Measurements from ENCODE around the gene CHN2.

Gene CHN2

GRCh38 chr7:29196971-29197595, 2.5 kb downstream of the CHN2 start:
- Histone ChIP-seq H2AFZ (no peak overlapping the region), H3K36me3 (ENCODE audit: control insufficient read depth, insufficient read depth, low read length) (no peaks in the 10 kb centered on the region), H3K9me3 (ENCODE audit: control insufficient read depth, low read length) (no peaks in the 10 kb centered on the region), H3K27me3 (ENCODE audit: control insufficient read depth, insufficient read depth, low read length) (no peaks in the 10 kb centered on the region), H3K9ac (no peak overlapping the region), H3K4me2 (ENCODE audit: low read length) (no peak overlapping the region), H3K27ac (no peak overlapping the region), H3K79me2 (no peaks in the 10 kb centered on the region), H3K4me1 (no peaks in the 10 kb centered on the region), H3K4me3 (ENCODE audit: low read depth, low read length) (no peak overlapping the region)
- TF ChIP-seq, protein P1, sequence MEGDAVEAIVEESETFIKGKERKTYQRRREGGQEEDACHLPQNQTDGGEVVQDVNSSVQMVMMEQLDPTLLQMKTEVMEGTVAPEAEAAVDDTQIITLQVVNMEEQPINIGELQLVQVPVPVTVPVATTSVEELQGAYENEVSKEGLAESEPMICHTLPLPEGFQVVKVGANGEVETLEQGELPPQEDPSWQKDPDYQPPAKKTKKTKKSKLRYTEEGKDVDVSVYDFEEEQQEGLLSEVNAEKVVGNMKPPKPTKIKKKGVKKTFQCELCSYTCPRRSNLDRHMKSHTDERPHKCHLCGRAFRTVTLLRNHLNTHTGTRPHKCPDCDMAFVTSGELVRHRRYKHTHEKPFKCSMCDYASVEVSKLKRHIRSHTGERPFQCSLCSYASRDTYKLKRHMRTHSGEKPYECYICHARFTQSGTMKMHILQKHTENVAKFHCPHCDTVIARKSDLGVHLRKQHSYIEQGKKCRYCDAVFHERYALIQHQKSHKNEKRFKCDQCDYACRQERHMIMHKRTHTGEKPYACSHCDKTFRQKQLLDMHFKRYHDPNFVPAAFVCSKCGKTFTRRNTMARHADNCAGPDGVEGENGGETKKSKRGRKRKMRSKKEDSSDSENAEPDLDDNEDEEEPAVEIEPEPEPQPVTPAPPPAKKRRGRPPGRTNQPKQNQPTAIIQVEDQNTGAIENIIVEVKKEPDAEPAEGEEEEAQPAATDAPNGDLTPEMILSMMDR (IDR thresholded peaks at IDR 0.05), result no peak

DNA sequence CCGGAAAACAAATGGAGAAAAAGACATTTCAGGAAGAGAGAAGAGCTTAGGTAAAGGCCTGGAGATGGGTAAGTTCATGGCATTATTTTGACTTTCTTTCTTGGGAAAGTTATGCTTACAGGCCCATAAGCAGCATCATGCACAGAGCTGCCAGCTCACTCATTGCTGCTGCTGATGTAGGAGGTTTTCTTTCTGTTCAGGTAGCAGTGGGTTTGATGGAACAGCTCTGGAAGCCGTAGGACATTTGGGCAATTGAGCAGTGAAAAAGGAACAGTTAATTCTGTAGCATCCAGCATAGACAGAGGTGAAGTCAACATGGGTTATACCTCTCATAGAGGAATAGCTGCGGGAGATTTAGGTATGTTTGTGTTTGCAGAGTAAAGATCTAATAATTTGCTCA, 3.3 kb downstream of the CHN2 start:
- H3K4me1 ChIP-seq, result no peaks in the 10 kb centered on the region
- no peaks in the 10 kb centered on the region for H3K27me3 ChIP-seq (ENCODE audit: control insufficient read depth, insufficient read depth, low read length)

GRCh38 chr7:29199776-29200175, 5.2 kb downstream of the CHN2 start:
- Histone ChIP-seq H3K4me1 (no peaks in the 10 kb centered on the region), H3K27ac (no peak overlapping the region), H3K36me3 (ENCODE audit: control insufficient read depth, insufficient read depth, low read length) (no peaks in the 10 kb centered on the region), H3K9me3 (ENCODE audit: control insufficient read depth, low read length) (no peaks in the 10 kb centered on the region), H2AFZ (no peak overlapping the region), H3K4me2 (ENCODE audit: low read length) (no peak overlapping the region), H3K27me3 (ENCODE audit: control insufficient read depth, insufficient read depth, low read length) (no peaks in the 10 kb centered on the region), H3K4me3 (ENCODE audit: low read depth, low read length) (no peak overlapping the region), H3K9ac (no peak overlapping the region), H3K79me2 (no peaks in the 10 kb centered on the region)
- TF ChIP-seq, protein P1 (IDR thresholded peaks at IDR 0.05), result no peak

More for the DNA sequence above, 3.3 kb downstream of the CHN2 start:
- H2AFZ ChIP-seq, result no peak overlapping the region
- no peak overlapping the region for H3K4me2 ChIP-seq (ENCODE audit: low read length)
- no peaks in the 10 kb centered on the region for H3K36me3 ChIP-seq (ENCODE audit: control insufficient read depth, insufficient read depth, low read length)
- H3K27ac ChIP-seq, result no peak overlapping the region
- no peak overlapping the region for H3K4me3 ChIP-seq (ENCODE audit: low read depth, low read length)
- H3K9me3 ChIP-seq (ENCODE audit: control insufficient read depth, low read length), result no peaks in the 10 kb centered on the region
- TF ChIP-seq, protein P1 (IDR thresholded peaks at IDR 0.05), result no peak
- H3K79me2 ChIP-seq, result no peaks in the 10 kb centered on the region
- no peak overlapping the region for H3K9ac ChIP-seq

- no peaks in the 10 kb centered on the region for H3K79me2 ChIP-seq
- H3K27ac ChIP-seq, result no peak overlapping the region
- H3K4me1 ChIP-seq, result no peaks in the 10 kb centered on the region
- H3K4me2 ChIP-seq (ENCODE audit: low read length), result no peak overlapping the region
- TF ChIP-seq, protein P1 (IDR thresholded peaks at IDR 0.05), result no peak
- H3K27me3 ChIP-seq (ENCODE audit: control insufficient read depth, insufficient read depth, low read length), result no peaks in the 10 kb centered on the region
- no peaks in the 10 kb centered on the region for H3K9me3 ChIP-seq (ENCODE audit: control insufficient read depth, low read length)
- no peak overlapping the region for H3K4me3 ChIP-seq (ENCODE audit: low read depth, low read length)
- H3K36me3 ChIP-seq (ENCODE audit: control insufficient read depth, insufficient read depth, low read length), result no peaks in the 10 kb centered on the region
- no peak overlapping the region for H2AFZ ChIP-seq
- H3K9ac ChIP-seq, result no peak overlapping the region
These were observed 8.1 kb downstream of the CHN2 start for GRCh38 chr7:29202651-29203069.

Measured in parathyroid adenoma (tissue), 2 donors.